Activated CD8-positive, alpha-beta memory T cell treated with anti-CD3 and anti-CD28 coated beads, Interleukin-2, amount 50 U/mL, for 24 hours (primary cell): Measurements from ENCODE around the gene CMA1.
"Not testable (repeated sequence)": the region's sequence is repeated elsewhere in the genome, so short reads cannot be mapped to it uniquely, and the experiment has no call there.

Source experiments
- DNase-seq: peaks from one replicate; pipeline ENCODE4 v3.0.0-alpha.2; 2020; ENCODE audit errors: extremely low read depth

The CMA1 gene

DNA sequence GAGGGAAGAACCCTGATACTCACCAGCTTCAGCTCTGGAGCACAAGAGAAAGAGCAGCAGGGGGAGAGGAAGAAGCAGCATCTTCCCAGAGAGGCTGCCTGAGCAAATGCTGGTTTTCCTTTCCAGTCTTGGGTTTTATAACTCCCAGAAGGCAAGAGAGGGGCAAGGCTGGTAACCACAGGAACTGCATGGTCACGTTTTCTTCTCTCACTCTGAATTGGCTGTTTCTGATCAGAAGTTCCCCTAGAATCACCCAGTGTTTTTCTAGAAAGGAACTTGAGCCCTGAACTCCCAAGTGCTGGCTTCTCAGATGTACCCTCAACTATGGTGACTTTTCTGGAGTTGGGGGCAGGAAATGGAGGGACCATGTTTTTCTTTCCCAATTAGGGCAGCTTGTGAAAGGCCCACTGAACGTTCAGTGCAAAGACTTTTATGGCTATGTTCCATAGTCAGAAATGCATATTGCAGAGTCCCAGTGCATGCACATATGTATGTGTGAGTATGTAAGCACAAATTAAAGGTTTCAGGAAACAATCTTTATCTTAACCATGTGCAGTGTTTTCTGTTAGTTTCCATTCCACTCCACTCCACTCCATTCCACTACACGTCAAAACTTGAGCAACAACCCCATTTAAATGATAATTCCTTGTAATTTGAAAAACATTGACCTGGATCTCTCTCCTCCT lies at the start of gene CMA1:
Gene CMA1, minus strand, starts transcription at position 111 of the 686 bp plus-strand sequence. Its CDS starts 30 bp downstream, at position 81.
- no peak for DNase-seq

- no peak for DNase-seq
Observed at GRCh38 chr14:24556756-24557155, 48.7 kb upstream of the CMA1 start.

DNA sequence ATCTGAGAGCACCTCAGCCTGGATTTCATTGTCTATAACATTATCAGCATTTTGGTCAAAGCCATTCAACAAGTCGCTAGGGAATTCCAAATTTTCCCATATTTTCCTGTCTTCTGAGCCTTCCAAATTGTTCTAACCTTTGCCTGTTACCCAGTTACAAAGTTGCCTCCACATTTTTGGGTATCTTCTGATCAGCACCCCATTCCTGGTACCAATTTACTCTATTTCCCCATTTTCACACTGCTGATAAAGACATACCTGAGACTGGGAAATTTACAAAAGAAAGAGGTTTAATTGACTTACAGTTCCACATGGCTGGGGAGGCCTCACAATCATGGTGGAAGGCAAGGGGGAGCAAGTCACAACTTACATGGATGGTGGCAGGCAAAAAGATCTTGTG lies 41.0 kb upstream of the CMA1 start:
- not testable (repeated sequence) for DNase-seq

- DNase-seq, result no peak
Observed at GRCh38 chr14:24542346-24542936, 34.4 kb upstream of the CMA1 start.

- DNase-seq, result no peak
Observed at GRCh38 chr14:24535737-24536136, 27.7 kb upstream of the CMA1 start.

DNA sequence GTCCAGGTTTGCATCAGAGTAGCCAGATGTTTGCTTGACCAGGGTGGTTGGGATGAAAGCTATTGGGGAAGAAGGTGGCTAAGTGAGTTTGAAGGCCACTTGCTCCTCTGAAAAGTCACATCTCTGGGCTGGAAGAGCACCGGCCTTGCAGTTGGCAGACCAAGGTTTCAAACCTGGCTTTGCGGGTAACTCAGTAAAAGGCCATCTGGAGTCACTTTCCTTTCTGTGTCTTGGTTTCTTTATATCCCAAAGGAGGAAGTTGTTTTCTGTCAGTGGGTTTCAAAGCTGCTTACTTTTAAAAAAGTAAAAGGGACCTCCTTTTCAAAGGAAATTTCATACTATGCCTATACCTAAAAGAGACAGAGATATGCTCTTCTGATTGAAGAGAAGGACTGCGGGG lies 26.2 kb upstream of the CMA1 start:
- no peak for DNase-seq

- not testable (repeated sequence) for DNase-seq
Observed at GRCh38 chr14:24525877-24526620, 18.0 kb upstream of the CMA1 start.

GRCh38 chr14:24518851-24519250 lies 10.8 kb upstream of the CMA1 start:
- no peak for DNase-seq

DNA sequence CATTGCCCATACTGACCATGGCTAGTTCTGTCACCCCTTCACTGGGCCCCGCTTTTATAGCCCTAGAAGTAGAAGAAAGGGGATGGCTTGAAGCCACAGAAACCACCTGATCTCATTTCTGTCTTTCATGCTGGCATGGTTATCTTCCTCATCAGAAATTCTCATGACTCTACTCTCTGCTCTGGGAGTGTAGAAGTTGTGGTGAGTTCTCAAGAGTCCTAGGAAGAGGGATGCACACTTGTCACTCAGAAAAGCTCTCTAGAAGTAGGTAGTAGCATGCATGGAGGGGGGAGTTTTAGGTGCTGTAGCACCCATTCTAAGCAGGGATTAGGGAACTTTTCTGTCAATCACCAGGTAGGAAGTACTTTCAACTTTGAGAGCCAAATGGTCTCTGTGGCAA lies 6.1 kb upstream of the CMA1 start:
- no peak for DNase-seq

- DNase-seq, result no peak
Observed at GRCh38 chr14:24513009-24513408, 4.9 kb upstream of the CMA1 start.

GRCh38 chr14:24506443-24506842 lies 1.6 kb downstream of the CMA1 start:
- no peak for DNase-seq

DNA sequence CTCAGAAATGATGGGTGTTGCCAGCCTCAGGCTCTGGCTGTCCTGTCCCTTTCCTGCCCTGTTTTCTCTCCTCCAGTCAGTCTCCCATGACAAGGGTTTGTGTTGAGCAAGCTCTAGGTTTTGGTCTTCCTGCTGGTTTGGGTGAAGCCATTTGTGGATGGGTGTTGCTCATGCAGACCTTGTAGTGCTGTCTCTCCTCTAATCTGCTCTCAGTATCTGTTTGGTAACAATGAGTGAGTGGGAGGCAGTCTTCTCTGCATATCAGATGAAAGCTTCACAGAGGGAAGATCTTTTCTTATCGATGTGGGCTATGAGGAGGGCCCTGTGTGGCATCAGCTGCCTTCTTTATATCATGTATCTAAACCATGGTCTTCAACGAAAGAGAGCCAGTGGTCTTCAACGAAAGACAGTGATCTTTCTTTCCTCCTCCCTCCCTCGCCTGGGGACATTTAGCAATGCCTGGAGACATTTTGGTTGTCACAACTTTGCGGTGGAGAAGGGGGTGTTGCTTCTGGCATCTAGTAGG lies 3.6 kb downstream of the CMA1 start:
- no peak for DNase-seq

GRCh38 chr14:24491586-24492408 lies 16.3 kb downstream of the CMA1 start:
- DNase-seq, result not testable (repeated sequence)

- DNase-seq, result no peak
Observed at GRCh38 chr14:24483604-24484252, 24.3 kb downstream of the CMA1 start.

- not testable (repeated sequence) for DNase-seq
Observed at GRCh38 chr14:24482699-24483303, 25.3 kb downstream of the CMA1 start.

- peak; percentile 7 for DNase-seq
Observed at GRCh38 chr14:24481622-24482324, 26.3 kb downstream of the CMA1 start.

DNA sequence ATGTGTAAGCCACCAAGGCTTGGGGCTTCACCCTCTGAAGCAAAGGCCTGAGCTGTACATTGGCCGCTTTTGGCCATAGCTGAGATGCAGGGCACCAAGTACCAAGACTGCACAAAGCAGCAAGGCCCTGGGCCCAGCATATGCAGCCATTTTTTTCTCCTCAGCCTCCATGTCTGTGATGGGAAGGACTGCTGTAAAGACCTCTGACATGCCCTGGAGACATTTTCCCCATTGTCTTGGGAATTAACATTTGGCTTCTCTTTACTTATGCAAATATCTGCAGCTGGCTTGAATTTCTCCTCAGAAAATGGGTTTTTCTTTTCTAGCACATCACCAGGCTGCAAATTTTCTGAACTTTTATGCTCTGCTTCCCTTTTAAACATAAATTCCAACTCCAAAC lies 28.1 kb downstream of the CMA1 start:
- not testable (repeated sequence) for DNase-seq

- no peak for DNase-seq
Observed at GRCh38 chr14:24475261-24475660, 32.8 kb downstream of the CMA1 start.

DNA sequence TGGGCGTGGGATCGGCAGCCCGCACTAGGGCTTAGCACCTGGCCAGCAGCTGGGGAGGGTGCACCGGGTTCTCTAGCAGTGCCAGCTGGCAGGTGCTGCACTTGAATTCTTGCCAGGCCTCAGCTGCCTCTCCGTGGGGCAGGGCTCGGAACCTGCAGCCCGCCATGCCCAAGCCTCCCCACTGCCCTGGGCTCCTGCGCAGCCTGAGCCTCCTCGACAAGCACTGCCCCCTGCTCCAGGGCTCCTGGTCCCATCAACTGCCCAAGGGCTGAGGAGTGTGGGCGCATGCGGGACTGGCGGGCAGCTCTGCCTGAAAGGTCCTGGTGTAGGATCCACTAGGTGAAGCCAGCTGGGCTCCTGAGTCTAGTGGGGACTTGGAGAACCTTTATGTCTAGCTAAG lies 34.9 kb downstream of the CMA1 start:
- DNase-seq, result no peak

GRCh38 chr14:24470450-24470849 lies 37.6 kb downstream of the CMA1 start:
- DNase-seq, result not testable (repeated sequence)
